Stimulated activated CD4-positive, alpha-beta T cell treated with anti-CD3 and anti-CD28 coated beads, Interleukin-15, amount 100 ng/mL, for 24 hours (primary cell): ENCODE measurements around the gene SLIT1.
A peak's percentile ranks its signal among the peaks of the same experiment; 100 is the strongest.

Source experiments
- DNase-seq: peaks from one replicate; pipeline ENCODE4 v3.0.0-alpha.2; 2020

The SLIT1 gene

DNA sequence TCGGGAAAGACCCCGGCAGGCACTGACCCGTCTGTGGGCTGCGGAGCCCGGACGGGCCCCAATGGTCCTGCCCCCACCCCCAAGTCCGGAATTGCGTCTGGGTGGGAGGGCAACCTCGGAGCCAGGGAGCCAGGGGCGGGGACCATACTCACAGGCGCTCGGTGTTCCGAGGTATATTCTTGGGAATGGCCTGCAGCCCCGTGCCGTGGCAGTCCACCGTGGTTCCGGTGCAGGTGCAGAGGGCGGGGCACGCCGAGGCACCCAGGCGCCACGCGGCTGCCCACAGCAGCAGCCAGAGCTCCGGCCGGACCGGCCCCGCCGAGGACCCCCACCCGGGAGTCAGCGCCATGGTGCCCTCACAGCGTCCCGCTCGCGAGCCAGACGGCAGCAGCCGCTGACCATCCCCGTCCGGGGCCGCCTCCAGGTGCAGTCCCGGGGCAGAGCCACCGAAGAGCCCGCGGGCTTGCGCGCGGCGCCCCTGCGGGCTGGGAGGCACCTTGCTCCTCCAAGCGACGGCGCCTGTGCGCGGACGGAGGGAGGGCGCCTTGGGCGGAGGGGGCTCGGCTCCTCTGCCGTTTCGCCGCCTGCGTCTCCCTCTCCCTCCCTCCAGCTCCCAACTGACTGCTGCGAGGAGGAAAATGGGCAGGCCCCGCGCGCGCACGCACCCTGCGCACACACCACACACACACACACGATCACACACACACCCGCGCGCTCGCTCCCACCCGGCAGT lies at the start of gene SLIT1:
Gene SLIT1, minus strand, starts transcription at position 634 of the 733 bp plus-strand sequence. Its CDS starts 285 bp downstream, at position 349.
- DNase-seq, result no peak

DNA sequence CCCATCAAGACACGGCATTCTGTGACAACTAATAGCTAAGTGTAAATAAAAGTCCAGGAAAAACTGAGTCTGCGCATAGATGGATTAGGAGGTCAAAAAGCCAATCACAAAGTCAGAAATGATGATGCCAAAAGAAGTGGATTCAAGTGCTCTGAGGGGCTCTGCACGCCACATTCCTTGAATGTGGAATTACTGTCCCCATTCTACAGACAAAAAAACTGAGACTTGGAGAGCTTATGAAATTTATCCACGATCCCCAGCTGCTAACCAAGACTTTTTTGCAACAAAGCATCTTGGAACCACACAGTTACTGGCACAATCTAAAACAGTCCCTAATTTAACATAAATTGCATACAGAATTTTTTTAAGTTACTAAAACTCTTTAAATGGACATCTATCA lies 49.6 kb upstream of the SLIT1 start:
- DNase-seq, result no peak

GRCh38 chr10:97234400-97234799 lies 48.6 kb upstream of the SLIT1 start:
- DNase-seq, result no peak

DNA sequence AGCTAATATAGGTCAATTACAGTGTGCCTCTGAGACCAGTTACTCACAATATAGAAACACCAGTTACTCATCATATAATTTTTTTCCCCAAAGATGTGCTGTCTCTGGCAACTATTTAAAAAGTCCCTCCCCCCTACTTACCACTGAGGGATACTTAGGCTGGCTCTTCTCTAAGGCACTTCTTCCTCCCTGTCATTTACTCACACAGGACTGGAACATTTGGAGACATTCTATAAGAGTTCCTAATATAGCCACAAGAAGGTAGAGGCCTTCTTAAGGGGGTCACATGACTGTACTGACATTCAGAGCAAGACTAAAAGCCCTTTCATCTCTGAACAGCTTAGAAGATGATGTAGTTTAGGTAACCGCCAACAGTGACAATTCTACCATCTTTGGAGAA lies 44.4 kb upstream of the SLIT1 start:
- no peak for DNase-seq

DNA sequence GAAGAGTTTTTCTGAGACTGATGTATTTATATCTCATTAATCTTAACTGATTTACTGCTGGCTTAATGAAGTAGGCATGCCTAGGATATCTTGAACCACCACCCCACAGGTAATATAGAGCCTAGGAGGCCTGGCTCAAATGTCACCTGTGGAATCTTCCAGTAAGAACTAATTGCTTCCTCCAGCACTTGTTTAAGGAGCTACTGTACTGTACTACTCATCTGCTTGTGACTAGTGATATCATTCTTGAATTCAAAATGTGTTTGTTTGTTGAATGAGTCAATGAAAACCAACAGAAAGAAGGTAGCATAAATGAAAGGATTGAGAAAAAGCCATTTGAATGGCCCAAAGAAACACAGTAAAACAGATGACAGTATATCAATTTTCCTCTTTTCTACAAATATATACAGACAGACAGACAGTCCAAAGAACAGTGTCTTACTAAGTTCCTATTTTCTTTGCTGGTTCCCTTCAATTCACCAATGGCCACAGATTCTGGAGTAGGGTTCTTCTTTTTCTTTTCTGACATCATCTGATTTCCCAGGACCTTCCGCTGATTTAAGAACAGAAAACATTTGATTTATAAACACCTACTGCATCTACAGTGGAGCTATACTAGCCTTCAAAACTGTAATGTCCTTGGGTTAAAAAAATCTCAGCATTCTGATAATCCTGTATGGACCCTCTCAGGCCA lies 43.7 kb upstream of the SLIT1 start:
- no peak for DNase-seq

DNA sequence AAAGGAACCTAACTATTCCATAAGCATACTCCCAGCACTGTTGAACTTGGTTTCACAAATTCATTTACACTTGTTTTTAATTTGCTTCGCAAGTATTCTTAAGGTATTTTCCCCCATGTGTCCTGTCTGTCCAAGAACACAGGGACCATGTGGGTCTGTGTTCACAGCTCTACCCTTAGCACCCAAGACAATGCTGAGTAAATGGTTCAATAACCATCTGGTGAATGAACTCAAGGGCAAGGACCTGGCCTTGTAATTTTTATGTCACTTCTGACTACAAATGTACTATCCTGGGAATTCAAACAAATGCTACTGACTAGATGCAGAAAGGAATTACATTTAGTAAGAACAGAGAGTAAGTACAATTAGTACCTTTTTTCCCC lies 43.0 kb upstream of the SLIT1 start:
- no peak for DNase-seq

DNA sequence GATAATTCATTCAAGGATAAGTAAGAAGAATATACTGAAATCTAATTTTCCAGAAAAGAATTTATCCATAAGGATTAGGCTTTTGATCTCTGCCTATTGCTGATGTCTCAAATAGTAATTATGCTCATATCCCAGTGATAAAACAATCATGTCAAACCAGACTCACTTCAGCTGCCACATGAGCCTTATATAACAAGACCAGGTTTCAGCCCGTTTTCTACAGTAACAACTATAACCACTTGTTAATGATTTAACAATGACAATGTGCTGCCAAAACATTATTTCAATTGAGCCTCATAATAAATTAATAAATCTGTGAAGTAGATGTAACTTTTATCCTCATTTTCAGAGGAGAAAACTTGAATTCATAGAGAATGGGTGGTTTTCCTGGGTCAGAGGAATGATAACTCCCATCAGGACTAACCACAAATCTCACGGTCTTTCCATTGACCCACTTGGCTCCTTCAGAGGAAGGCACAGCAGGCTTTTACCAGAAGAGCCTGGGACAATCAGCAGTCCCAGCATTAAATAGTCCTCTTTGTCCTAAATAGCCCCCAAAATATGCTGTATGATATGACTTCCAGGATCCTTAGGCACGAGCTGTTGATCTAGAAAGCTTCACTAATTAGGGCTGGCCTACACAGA lies 42.5 kb upstream of the SLIT1 start:
- no peak for DNase-seq

DNA sequence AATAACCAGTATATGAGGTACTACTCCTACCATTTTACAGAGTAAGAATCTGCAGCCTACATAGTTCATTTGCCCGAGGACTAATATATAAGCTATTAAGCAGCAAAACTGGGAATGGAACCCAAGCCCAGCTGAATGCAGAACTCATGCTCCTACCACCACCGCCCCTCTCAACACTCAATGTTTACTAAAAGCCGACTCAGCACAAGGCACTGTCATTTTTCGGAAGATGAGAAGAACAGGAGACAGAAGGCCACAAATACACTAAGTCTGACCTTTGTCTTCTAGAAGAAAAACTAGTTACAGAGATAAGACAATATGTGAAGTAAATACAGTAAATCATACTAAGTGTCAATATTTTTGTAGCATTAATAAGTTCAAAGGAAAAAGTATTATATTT lies 40.6 kb upstream of the SLIT1 start:
- DNase-seq, result no peak

GRCh38 chr10:97224483-97225435 lies 39.0 kb upstream of the SLIT1 start:
- DNase-seq, result no peak

GRCh38 chr10:97222326-97222961 lies 36.7 kb upstream of the SLIT1 start:
- no peak for DNase-seq

DNA sequence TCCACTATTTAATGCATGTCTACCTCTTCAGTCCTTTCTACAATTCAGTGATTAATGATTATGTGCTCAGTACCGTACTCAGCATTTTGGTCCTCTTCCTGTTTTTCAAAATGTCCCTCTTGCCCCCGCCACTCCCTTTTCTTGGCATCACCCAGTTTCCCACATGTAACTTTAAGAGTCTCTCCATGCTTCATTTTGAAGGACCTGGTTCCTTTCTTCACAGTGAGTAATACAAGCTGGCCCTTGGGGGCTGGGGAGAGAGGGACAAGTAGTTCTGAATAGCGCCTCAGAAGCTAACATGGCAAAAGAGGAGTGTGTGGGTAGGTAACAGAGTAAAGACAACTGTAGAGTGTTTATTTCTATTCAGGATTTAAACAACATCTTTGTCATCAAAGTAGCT lies 34.6 kb upstream of the SLIT1 start:
- no peak for DNase-seq

GRCh38 chr10:97217299-97217698 lies 31.5 kb upstream of the SLIT1 start:
- DNase-seq, result no peak

DNA sequence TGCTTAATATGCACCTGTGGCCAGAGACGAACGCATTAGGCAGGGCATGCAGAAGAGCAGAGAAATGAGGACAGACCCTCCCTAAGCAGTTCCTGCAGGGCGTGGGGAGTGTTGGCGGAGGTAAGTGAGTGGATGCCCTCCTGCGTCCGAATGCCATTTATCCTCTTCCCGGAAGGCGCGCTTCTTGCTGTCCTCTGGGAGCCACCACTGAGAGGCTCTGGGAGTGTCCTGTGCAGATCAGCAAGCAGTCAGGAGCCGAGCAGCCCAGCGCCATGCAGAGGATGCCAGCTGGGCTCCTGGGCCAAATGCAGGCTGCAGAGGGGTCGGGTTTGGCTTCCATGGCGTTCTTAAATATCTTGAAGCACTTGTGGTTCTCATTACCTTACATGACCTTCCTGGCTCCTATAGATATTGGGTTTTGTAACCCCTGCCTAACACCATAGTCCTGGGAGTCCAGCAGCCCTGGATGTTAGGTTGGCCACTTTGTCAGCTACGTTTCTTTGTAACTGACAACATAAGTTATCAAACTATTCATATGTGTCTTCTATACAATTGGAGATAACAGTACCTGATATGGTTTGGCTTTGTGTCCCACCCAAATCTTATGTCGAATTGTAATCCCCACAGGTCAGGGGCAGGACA lies 30.0 kb upstream of the SLIT1 start:
- no peak for DNase-seq

GRCh38 chr10:97213431-97213830 lies 27.7 kb upstream of the SLIT1 start:
- DNase-seq, result no peak

DNA sequence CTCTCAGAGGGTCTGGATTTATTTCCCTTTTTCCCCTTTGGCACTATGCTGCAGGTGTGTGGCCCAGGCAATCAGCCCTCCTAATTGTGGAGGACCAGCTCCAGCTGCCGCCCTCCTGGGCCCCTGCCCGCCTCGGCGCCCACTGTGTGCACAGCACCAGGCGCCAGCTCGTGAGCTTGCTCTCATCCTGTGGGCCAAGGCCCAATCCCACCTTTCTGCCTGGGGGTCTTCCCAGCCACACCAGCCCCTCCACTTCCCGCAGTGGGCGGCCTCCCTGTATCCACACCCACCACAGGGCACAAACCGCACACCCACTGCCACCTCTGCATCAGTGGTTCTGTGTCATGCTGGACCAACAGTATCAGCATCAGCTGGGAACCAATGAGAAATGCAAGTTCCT lies 25.5 kb upstream of the SLIT1 start:
- no peak for DNase-seq

- peak; percentile 77 for DNase-seq
These were observed 24.8 kb upstream of the SLIT1 start for GRCh38 chr10:97210543-97210960.

- DNase-seq, result no peak
These were observed 22.1 kb upstream of the SLIT1 start for GRCh38 chr10:97207756-97208346.

DNA sequence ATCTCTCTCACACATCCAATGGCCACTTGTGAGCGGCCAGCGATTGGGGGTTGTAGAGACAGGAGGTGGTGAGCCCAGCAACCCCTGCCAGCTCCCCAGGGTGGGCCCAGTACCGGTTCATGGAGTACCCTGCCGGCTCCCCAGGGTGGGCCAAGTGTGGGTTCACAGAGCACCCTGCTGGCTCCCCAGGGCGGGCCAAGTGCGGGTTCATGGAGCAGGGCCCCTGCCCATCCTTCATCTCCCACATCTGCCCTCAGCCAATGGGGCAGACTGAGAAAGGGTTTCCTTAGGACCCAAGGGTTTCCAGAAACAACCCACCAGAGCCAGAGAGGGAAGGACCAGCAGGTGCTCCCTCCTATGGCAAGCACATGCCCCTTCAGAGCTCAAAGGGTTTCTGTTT lies 21.4 kb upstream of the SLIT1 start:
- no peak for DNase-seq

GRCh38 chr10:97204826-97205679 lies 19.3 kb upstream of the SLIT1 start:
- DNase-seq, result no peak

- DNase-seq, result no peak
These were observed 17.5 kb upstream of the SLIT1 start for GRCh38 chr10:97203220-97203619.

DNA sequence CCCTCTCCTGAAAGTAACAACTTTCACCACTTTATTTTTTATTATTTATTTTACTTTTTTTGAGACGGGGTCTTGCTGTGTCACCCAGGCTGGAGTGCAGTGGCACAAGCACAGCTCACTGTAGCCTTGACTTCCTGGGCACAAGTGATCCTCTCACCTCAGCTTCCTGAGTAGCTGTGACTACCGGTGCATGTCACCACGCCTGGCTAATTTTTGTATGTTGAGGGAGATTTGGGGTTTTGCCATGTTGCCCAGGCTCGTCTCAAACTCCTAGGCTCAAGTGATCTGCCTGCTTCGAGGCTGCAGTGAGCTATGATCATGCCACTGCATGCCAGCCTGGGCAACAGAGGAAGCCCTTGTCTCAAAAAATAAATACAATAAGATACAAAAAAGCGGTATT lies 14.9 kb upstream of the SLIT1 start:
- DNase-seq, result no peak
